ENCODE data around the gene CATSPER4.

CATSPER4 gene

GRCh38 chr1:26190373-26190987 lies at the start of gene CATSPER4:
TSS of gene CATSPER4 (plus strand) at chr1:26190602. CDS start at chr1:26190628, 26 bp downstream.
- DNase-seq: peak; percentile 29

- DNase-seq: no peak
Measured at GRCh38 chr1:26142159-26142558, 48.2 kb upstream of the CATSPER4 start.

GRCh38 chr1:26145041-26145959 lies 45.1 kb upstream of the CATSPER4 start:
- peak; percentile 91 for DNase-seq

GRCh38 chr1:26145960-26146294 lies 44.5 kb upstream of the CATSPER4 start:
- DNase-seq: no peak

GRCh38 chr1:26148887-26149286 lies 41.5 kb upstream of the CATSPER4 start:
- no peak for DNase-seq

GRCh38 chr1:26153966-26154532 lies 36.4 kb upstream of the CATSPER4 start:
- no peak for DNase-seq

- no peak for DNase-seq
Measured at GRCh38 chr1:26154750-26155149, 35.7 kb upstream of the CATSPER4 start.

GRCh38 chr1:26155370-26156284 lies 34.8 kb upstream of the CATSPER4 start:
- DNase-seq: no peak

GRCh38 chr1:26156285-26157038 lies 33.9 kb upstream of the CATSPER4 start:
- DNase-seq: no peak

GRCh38 chr1:26158271-26158907 lies 32.0 kb upstream of the CATSPER4 start:
- no peak for DNase-seq

- no peak for DNase-seq
Measured at GRCh38 chr1:26158908-26159742, 31.3 kb upstream of the CATSPER4 start, which contains the start of gene FAM110D. TSS of gene FAM110D (plus strand) at chr1:26159079. CDS start at chr1:26161292, 2,213 bp downstream.

- no peak for DNase-seq
Measured at GRCh38 chr1:26159743-26160039, 30.7 kb upstream of the CATSPER4 start.

GRCh38 chr1:26160527-26161414 lies 29.6 kb upstream of the CATSPER4 start:
- DNase-seq: no peak

GRCh38 chr1:26161415-26162219 lies 28.8 kb upstream of the CATSPER4 start:
- DNase-seq: peak; percentile 49

- no peak for DNase-seq
Measured at GRCh38 chr1:26162220-26162709, 28.1 kb upstream of the CATSPER4 start.

GRCh38 chr1:26163684-26164035 lies 26.7 kb upstream of the CATSPER4 start:
- no peak for DNase-seq

- DNase-seq: peak; percentile 68
Measured at GRCh38 chr1:26164036-26164860, 26.2 kb upstream of the CATSPER4 start.

Measured in CD4-positive, alpha-beta T cell treated with Interleukin-17A for 4 hours (primary cell).